Muscle of back (tissue), 13 donors: ENCODE measurements around the gene CS. TPM values are rescaled to one million over a fixed set of nuclear protein-coding genes. Genes with fewer than 3 reads are reported as not detected.
"Not testable (repeated sequence)": the region's sequence is repeated elsewhere in the genome, so short reads cannot be mapped to it uniquely, and the experiment has no call there.

Experiments used
- DNase-seq, 3 donors: peaks; one replicate each; pipeline versions ENCODE4 v3.0.0 to v3.0.0-alpha.2; 2013
- long read RNA-seq, 9 donors: transcript quantifications; one replicate each; lab custom pipeline, GENCODE V29; 2026
- polyA plus RNA-seq, 10 donors: library from polyadenylated mRNA; unstranded; fragments of 120-200 nt; gene quantifications; one replicate each; pipeline ENCODE4 v1.2.1, GENCODE V29; 2013; ENCODE audit not compliant: insufficient read length in 10 of 10

CS gene
- polyA plus RNA-seq, result 100 to 1,000 TPM; 166 to 293 (median 221) TPM
- long read RNA-seq, donor 1, transcript CS-201 (11 exons, 2,975 nt), result major isoform, 37 of 51 reads
- long read RNA-seq, donor 1, partial matches to known transcripts, result 10 of 51 reads
- long read RNA-seq, donor 1, other reads (novel, unspliced or antisense), result 0 of 51 reads
- long read RNA-seq, donor 2, transcript CS-201 (11 exons, 2,975 nt), result major isoform, 29 of 38 reads
- long read RNA-seq, donor 2, partial matches to known transcripts, result 7 of 38 reads
- long read RNA-seq, donor 2, other reads (novel, unspliced or antisense), result 0 of 38 reads
- long read RNA-seq, donor 3, result 0 reads
- long read RNA-seq, donor 4, transcript CS-201 (11 exons, 2,975 nt), result major isoform, 21 of 22 reads
- long read RNA-seq, donor 4, partial matches to known transcripts, result 0 of 22 reads
- long read RNA-seq, donor 4, other reads (novel, unspliced or antisense), result 0 of 22 reads
- long read RNA-seq, donor 5, transcript CS-201 (11 exons, 2,975 nt), result major isoform, 52 of 83 reads
- long read RNA-seq, donor 5, partial matches to known transcripts, result 30 of 83 reads
- long read RNA-seq, donor 5, other reads (novel, unspliced or antisense), result 0 of 83 reads
- long read RNA-seq, donor 6, transcript CS-201 (11 exons, 2,975 nt), result major isoform, 33 of 39 reads
- long read RNA-seq, donor 6, partial matches to known transcripts, result 5 of 39 reads
- long read RNA-seq, donor 6, other reads (novel, unspliced or antisense), result 0 of 39 reads
- long read RNA-seq, donor 7, transcript CS-201 (11 exons, 2,975 nt), result major isoform, 16 of 17 reads
- long read RNA-seq, donor 7, partial matches to known transcripts, result 0 of 17 reads
- long read RNA-seq, donor 7, other reads (novel, unspliced or antisense), result 0 of 17 reads
- long read RNA-seq, donor 8, transcript CS-201 (11 exons, 2,975 nt), result major isoform, 9 of 10 reads
- long read RNA-seq, donor 8, partial matches to known transcripts, result 0 of 10 reads
- long read RNA-seq, donor 8, other reads (novel, unspliced or antisense), result 0 of 10 reads
- long read RNA-seq, donor 9, transcript CS-201 (11 exons, 2,975 nt), result major isoform, 9 of 9 reads
- long read RNA-seq, donor 9, partial matches to known transcripts, result 0 of 9 reads
- long read RNA-seq, donor 9, other reads (novel, unspliced or antisense), result 0 of 9 reads

DNA sequence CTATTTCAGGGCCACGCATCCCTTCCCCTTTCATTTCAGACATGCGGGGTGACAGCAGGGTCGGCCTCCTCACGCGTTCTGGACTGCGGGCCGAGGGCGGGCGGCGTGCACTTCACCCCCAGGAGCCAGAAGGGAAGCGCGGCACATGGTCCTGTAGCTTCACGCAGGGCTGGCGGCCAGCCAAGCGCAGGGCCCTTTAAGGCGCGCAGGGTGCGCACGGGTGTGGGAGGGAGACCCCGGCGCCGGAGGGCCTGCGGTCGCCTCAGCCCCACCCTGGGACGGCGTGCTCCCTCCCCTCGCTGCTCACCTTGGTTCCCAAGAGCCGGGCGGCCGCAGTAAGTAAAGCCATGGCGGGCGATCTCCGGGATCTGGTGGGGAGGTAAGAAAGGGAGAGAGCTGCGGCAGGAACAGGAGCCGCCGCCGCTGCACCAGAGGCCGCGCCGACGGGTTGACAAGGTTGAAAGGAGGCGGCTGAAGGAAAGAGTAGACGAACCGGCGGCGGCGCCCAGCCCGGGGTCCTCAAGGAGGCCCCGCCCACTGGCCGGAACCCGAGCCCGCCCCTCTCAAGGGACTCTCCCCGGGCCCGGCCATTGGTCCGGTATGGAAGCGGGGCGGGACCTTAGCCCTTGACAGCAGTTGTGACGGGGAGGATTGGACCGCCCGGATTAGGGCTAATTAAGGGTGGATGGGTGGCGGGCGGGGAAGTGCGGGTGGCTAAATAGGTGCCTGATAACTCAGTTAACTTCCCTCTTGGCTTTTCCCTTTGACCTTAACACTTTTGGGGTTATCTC is at the start of gene CS:
Gene CS, minus strand, starts transcription at position 478 of the 791 bp plus-strand sequence. Its CDS starts 129 bp downstream, at position 349.
- peak; percentile 97 to 99 (median 98) for DNase-seq

DNA sequence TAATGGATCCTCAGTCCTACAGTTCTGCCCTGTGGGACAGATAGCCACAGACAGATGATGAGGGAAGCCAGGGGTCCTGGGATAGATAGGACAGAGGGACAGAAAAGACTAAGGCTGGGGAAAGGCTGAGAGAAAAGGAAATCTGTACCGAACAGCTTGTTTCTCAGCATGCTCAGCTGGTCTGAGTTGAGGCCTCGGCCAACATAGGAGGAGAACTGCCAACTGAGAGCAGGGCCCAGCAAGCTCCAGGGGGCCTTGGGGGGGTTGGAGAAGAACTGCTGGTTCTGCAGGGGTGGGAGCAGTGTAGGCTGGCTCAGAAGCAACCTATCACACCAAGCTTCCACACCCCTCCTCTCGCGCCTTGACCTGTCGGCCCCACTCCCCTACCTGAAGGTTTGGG is 48.6 kb upstream of the CS start:
- DNase-seq, result no peak

DNA sequence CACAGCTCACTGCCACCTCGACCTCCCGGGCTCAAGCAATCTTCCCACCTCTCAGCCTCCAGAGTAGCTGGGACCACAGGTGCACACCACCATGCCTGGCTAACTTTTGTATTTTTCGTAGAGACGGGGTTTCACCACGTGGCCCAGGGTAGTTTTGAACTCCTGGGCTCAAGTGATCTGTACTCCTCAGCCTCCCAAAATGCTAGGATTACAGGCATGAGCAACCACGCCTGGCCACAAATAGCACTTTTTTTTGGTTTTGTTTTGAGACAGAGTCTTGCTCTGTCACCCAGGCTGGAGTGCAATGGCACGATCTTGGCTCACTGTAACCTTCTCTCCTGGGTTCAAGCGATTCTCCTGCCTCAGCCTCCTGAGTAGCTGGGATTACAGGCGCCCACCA is 47.1 kb upstream of the CS start:
- not testable (repeated sequence) for DNase-seq

DNA sequence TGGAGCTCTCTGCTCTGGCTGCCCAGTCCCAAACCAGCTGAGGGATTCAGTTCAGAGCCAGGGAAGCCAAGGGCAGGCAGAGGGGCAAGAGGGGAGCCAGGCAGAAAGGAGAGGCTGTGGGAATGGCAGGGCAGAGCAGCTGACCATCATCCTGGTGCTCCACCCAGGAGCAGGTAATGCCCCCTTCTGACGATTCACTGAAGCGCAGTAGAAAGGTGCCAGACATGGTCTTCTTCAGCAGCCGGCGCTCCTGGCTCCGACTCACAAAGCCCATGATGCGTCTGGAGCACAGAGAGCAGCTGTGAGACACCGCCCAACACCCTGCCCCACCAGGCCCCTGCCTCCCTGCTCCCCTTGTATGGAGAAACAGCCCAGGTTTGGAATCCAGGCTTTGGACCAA is 46.5 kb upstream of the CS start:
- no peak for DNase-seq

DNA sequence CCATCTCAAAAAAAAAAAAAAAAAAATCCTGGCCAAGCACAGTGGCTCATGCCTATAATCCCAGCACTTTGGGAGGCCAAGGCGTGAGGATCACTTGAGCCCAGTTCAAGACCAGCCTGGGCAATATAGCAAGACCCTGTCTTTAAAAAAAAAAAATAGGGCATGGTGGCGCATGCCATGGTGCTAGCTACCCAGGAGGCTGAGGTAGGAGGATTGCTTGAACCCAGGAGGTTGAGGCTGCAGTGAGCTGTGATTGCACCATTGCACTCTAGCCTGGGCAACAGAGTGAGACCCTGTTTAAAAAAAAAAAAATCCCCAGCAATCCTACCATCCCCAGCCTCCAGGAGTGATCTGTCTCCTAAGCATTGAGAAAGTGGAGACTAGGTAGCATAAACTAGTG is 42.2 kb upstream of the CS start:
- not testable (repeated sequence) for DNase-seq

DNA sequence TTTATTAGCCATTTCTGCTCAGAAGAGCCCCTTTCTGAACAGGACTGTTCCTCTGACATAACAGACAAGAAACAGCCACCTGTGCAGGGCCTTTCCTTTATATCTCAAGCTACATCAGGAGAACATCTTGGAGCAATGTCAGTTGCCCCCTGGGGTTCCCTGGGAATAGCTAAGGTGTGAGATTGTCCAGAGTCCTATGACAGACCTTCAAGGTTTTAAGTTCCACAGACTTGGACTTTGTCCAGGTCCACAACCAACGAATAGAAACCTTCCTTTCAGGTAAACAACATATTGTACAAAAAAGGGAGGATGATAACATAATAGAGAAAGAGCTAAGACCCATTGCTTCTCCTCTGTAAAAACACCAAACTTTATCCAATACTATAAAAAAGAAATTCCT is 41.5 kb upstream of the CS start:
- no peak for DNase-seq

DNA sequence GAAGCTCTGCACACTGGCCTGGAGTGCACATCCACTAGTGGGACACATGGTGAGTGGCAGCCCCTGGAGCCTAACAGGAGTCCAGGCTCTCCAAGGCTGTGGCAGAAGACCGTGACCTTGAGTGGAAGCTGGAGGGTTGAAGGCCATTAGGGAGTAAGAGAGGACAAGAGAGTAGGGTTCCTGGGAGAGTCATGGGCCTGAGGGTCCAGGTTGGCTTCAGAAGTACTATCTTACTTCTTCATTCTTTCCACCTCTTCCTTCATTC is 39.0 kb upstream of the CS start:
- no peak for DNase-seq

DNA sequence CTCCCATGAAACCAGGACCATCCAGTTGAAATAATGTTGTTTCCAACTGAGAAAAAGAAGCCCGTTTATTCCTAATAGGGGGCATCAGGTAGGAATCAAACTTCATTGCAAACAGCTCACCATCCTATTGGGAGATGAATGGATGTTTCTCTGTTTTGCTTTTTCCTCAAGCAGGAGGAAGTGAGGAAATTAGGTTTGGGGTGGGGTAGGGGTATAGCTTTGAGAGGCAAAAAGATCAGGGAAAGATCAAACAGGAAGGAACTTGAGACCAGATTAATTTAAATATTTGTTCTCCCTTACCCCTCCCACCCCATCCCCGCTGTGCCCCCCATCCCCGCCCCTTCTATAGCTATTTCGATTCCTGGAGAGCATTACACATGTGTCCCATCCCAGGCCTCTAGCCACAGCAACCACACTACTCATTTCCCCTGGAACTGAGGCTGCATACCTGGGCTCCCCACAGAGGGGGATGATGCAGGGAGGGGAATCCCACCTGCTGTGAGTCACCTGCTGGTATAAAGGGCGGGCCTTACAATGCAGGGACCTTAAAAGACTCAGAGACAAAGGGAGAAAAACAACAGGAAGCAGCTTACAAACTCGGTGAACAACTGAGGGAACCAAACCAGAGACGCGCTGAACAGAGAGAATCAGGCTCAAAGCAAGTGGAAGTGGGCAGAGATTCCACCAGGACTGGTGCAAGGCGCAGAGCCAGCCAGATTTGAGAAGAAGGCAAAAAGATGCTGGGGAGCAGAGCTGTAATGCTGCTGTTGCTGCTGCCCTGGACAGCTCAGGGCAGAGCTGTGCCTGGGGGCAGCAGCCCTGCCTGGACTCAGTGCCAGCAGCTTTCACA is 38.4 kb upstream of the CS start, which contains the start of gene IL23A:
Gene IL23A, plus strand, starts transcription at position 577 of the 850 bp plus-strand sequence. Its CDS starts 161 bp downstream, at position 738.
- DNase-seq, result no peak

DNA sequence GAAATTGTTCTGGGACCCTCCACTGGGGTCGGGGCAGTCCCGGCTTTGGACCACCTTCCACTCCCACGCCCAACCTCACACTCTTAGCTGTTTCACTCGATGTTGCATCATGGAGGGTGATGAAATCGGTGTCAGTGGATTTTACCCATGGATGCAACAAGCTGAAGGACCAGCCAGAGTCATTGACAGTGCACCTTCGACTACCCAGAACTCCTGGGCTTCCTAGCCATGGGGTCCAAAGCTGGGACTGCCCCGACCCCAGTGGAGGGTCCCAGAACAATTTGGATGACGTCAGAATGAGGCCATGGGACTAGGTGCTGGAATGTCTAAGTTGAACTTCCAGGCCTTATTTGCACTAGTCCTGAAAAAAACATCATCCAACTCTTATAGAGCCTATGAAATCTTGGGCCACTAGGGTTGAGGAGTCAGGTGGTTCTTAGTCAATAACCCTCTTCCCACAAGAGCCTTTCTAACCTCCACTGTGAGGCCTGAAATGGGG is 37.7 kb upstream of the CS start:
- no peak for DNase-seq

DNA sequence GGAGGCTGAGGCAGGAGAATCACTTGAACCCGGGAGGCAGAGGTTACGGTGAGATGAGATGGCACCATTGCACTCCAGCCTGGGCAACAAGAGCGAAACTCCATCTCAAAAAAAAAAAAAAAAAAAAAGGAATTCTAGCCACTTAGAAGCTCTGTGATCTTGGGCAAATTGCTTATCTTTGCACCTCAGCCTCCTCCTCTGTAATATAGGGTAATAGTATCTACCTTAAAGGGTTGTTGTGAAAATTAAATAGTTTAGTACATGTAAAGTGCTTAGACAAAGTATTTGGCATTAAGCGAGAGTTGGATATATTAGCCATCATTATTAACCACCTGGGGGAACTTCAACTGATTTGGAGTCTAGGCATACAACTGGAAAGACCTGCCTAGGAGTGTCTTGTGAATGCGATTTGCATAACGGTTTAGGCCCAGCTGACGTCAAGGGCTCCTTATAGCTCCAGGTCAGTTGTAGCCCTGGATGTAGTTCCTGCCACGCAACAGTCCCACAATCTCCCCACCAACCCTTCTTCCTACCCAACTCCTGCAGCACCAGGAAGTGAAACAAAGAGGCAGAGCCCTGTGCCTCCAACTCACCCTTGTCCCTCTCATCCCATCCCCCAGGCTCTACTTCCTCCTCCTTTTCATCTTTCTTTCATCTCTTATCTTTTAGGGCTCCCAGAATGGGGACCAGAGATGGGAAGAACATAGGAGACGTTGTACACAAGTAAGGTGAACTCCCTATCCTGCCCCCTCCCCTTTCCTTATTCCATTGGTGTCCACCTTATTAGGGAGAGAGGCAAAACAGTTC is 36.4 kb upstream of the CS start:
- peak in 1 of 3 donors; percentile 20 for DNase-seq

DNA sequence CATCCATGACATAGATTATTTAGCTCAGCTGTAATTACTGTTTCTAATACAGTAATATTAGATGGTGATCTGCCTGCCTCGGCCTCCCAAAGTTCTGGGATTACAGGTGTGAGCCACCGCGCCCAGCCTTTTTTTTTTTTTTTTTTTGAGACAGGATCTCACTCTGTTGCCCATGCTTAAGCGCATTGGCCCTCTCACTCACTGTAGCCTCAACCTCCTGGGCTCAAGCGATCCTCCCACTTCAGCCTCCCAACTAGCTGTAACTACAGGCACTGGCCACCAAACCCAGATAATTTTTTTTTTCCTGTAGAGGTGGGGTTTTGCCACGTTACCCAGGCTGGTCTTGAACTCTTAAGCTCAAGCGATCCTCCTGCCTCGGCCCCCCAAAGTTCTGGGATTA is 35.4 kb upstream of the CS start:
- not testable (repeated sequence) for DNase-seq

DNA sequence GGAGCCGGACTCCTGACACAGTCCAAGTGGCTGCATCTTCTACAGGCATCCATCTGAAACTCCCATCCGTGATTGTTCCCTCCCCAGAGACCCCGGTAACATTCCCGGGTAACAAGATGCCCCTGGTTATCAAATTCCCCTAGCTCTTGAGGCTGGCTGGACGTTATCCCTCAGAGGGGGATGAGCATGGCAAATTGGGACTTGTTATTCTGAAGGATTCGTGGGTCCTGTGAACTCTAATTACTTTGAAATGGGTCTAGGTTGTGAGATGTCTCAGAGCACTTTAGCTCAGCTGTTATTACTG is 34.3 kb upstream of the CS start:
- no peak for DNase-seq

DNA sequence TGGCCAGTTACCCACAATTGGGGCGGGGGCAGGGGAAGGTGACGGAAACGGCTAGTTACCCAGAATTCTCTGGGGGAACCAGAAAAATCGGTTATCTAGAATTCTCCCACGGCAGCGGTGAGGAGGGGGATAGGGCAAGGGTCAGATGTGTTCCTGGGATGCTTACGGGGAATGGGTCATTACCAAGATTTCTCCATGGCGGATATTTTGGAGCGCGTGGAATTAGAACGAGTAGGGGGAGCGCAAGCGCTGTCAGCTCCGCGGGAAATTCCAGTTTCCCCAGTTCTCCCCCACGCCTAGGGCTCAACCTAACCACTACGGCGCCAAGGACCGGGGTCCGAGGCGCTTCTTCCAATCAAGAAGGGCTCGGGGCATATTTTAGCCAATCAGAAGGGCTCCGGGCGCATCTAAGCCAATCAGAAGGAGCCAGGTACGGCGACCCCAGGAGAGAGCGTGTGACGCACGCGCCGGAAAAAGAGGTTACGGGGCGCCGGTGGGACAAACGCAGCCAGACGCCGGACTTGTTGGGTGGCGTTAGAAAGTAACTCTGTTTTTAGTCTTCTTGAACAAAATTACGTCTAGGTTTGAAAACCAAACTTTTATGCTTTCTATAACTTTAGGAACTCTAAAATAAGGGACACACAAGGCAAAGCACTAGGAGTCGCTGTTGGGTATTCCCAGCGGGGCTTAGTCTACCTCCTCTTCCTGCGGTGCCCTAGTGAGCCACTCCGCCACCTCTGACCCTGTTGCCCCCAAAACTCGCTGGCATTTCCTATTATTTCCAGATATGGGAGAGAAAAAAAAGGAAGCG is 33.8 kb upstream of the CS start, which contains the start of gene PAN2:
Gene PAN2, minus strand, starts transcription at position 322 of the 811 bp plus-strand sequence. CDS start 906 bp downstream, outside the sequence.
- peak; percentile 98 for DNase-seq

DNA sequence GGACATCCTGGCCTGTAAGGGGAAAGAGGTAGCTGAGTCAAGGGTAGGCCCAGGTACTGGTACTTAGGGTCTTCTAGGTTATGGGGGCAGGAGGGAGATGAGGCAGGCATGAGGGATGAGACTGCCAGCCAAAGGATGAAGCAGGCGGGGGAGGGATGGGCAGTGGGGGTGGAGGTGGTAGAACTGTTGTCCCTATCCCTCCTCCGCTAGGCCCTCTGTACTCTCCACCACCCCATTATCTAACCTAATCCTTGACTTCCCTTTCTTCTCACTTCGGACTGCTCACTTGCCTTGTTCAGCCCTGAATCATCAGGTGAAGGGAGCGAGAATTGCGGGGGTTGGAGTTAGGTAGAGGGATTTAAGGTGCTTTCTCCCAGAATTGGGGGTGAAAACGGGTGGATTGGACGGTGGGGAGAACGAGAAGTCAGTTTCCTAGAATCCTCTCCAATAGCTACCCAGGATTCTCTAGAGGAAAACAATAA is 33.1 kb upstream of the CS start:
- DNase-seq, result no peak

DNA sequence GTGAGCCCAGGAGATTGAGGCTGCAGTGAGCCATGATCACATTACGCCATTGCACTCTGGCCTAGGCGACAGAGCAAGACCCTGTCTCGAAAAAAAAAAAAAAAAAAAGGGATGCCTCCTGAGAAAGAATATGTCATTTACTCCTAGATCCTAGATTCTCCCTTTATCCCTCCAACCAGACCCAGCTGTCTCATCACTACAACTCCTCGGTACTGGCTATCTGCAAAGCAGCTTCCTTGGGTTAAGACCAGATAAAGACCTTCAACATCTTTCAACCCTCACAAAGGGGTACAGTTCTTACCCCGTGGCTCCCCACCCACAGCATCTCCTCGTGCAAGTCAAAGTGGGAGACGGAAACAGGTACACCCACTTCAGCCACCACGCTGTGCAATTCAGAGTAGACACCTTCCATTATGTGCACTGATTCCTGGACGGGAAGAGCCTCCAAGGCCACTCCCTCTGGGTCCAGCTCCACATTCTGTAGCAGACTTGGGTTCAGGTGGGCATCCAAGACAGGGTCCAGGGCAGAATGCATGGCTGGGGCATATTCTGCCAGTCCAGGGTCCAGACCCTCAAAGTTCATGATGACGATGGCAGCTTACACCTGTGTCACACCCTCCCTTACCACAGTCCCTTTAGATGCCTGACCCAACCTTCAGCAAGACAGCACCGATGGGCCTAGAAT is 32.5 kb upstream of the CS start:
- DNase-seq, result no peak

DNA sequence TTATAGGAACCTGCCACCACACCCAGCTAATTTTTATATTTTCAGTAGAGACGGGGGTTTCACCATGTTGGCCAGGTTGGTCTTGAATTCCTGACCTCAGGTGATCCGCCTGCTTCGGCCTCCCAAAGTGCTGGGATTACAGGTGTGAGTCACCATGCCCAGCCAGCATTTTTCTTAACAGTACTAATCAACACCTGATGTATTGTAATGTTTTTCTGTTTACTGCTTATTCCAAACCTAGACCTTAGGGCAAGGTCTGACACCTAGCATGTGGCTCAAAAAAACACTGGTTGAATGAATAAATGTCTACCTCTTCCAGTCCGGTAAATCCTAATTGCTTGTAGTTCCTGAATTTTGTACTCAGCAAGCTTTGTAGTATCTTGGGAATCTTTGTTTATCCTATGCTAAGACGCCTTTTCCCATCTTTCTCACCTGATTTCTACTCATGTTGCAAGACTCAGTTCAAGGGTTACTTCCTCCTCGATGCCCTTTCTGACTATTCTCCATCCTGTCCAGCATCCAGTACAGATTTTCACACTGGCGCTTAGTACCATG is 30.9 kb upstream of the CS start:
- no peak for DNase-seq

DNA sequence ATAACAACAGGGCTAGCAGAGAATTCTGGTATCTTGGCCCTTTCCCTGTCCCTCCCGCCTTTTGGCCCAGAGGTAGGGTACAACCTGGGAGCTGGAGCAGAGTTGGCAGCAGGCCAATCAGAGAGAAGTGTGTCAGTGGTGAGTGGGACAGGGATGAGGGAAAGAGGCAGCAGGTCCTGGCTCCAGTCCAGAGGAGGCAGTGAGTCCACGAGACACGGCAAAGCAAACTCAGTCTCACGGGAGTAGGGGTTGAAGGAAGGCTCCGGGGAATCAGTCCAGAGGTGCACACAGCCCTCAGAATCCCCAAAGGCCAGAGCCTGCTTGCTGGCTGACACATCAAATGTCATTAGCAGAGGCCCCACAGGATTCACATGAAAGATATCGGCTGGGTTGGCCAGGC is 26.4 kb upstream of the CS start:
- DNase-seq, result no peak

DNA sequence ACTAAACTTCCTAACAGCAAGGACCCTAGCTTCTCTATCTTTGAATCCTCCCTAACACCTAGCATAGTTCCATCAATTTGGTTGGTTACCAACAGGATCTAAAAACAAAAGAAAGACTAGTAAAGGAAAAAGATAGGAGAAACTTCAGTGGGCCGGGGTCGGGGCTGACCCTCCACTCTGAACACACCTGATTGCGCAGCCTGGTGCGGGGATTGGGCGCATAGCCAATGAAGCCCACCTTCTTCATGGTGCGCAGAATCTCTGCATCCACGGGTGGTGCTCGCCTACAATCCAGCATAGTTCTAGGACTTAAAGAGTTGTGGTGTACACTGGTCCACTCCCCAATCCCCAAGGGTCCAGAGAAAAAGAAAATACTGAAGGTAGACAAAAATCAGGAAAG is 26.0 kb upstream of the CS start:
- DNase-seq, result no peak
